Stomach smooth muscle (tissue), 2 donors: ENCODE measurements around the gene C1QTNF2.
"Not testable (repeated sequence)": the region's sequence is repeated elsewhere in the genome, so short reads cannot be mapped to it uniquely, and the experiment has no call there.

Experiments
- H3K27ac ChIP-seq: one replicate; pipeline ENCODE4 v1.7.0; 2013; ENCODE audit warnings: mild to moderate bottlenecking, low read length, inconsistent platforms
- H3K27me3 ChIP-seq, 2 donors: one replicate each; pipeline ENCODE4 v1.7.0; 2013; ENCODE audit warnings: low read length in 2 of 2; ENCODE audit not compliant: insufficient read depth in 2 of 2, control insufficient read depth in 1 of 2
- H3K36me3 ChIP-seq, 2 donors: one replicate each; pipeline ENCODE4 v1.7.0; 2013; ENCODE audit warnings: low read length in 2 of 2; ENCODE audit not compliant: control insufficient read depth in 2 of 2, insufficient read depth in 2 of 2
- H3K4me1 ChIP-seq: one replicate; pipeline ENCODE4 v1.7.0; 2013; ENCODE audit warnings: low read length; ENCODE audit not compliant: control insufficient read depth, insufficient read depth
- H3K4me3 ChIP-seq, 2 donors: one replicate each; pipeline ENCODE4 v1.7.0; 2013; ENCODE audit warnings: low read length in 2 of 2
- H3K9ac ChIP-seq, 2 donors: one replicate each; pipeline ENCODE4 v1.7.0; 2013; ENCODE audit warnings: low read length in 2 of 2, mild to moderate bottlenecking in 1 of 2
- H3K9me3 ChIP-seq, 2 donors: one replicate each; pipeline ENCODE4 v1.7.0; 2013; ENCODE audit warnings: low read length in 2 of 2; ENCODE audit not compliant: control insufficient read depth in 2 of 2
- donor health status: healthy.
- donor health status: Pancreatic carcinoma.

Gene C1QTNF2

DNA sequence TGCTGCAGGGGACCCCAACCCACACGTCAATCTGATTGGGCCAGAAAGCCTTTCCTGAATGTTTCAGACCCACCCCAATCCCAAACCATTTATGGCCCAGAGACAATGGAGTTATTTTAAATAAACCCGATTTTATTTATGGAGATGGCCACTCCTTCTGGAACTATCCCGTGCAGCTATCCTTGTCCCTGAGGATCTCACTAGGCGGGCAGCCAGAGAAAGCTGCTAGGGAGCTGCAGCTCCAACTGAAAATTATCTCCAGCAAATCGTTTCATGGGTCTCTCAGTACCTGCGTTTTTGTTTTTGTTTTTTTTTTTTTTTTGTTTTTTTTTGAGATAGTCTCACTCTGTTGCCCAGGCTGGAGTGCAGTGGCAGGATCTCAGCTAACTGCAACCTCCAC, 23.0 kb downstream of the C1QTNF2 start:
- peaks cover 2 to 6% of the 10 kb centered on the region in 2 donors for H3K27me3 ChIP-seq
- H3K36me3 ChIP-seq, result peaks cover 0 to 4% of the 10 kb centered on the region in 2 donors
- H3K4me3 ChIP-seq, result no peak overlapping the region
- no peak overlapping the region for H3K27ac ChIP-seq
- no peak overlapping the region for H3K9ac ChIP-seq
- no peaks in the 10 kb centered on the region for H3K9me3 ChIP-seq
- H3K4me1 ChIP-seq, result peaks cover 6% of the 10 kb centered on the region

DNA sequence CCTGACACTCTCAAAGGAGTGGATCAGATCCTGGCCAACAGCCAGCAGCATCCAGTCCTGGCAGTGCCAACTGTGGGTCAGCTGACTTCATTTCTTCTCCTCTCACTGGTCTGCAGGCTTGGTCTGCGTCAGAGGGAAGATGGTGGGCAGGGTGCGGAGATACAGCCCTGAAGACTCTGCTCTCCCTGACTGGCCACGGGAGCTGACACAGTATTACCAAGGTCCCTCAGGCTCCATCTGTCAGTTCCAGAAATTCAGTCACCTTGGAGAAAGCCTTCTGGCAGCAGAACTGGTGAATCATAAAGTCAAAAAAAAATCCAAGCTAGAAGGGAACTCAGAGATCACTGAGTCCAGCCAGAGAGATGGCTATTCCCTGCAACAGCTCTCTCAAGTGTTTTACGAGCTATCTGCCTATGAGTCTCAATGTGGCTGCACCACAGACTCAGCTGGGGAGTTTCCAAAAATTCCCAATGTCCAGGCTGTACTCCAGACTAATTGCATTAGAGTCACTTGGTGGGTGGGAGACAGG, 27.9 kb downstream of the C1QTNF2 start:
- H3K9ac ChIP-seq, result no peak overlapping the region
- no peak overlapping the region for H3K4me3 ChIP-seq
- H3K27ac ChIP-seq, result no peak overlapping the region
- H3K9me3 ChIP-seq, result no peaks in the 10 kb centered on the region
- peaks cover 2 to 6% of the 10 kb centered on the region in 2 donors for H3K27me3 ChIP-seq
- no peaks in the 10 kb centered on the region for H3K36me3 ChIP-seq
- H3K4me1 ChIP-seq, result peaks cover 10% of the 10 kb centered on the region

GRCh38 chr5:160341309-160341870, 29.0 kb downstream of the C1QTNF2 start:
- no peak overlapping the region for H3K27ac ChIP-seq
- H3K4me3 ChIP-seq, result no peak overlapping the region
- H3K9me3 ChIP-seq, result no peaks in the 10 kb centered on the region

GRCh38 chr5:160340513-160340912, 29.9 kb downstream of the C1QTNF2 start:
- not testable (repeated sequence) for H3K9ac ChIP-seq, H3K27me3 ChIP-seq, H3K27ac ChIP-seq, H3K36me3 ChIP-seq, H3K9me3 ChIP-seq, H3K4me3 ChIP-seq
- H3K4me1 ChIP-seq, result peaks cover 10% of the 10 kb centered on the region

More at GRCh38 chr5:160341309-160341870, 29.0 kb downstream of the C1QTNF2 start:
- peaks cover 10% of the 10 kb centered on the region for H3K4me1 ChIP-seq
- no peaks in the 10 kb centered on the region for H3K36me3 ChIP-seq
- peaks cover 2 to 6% of the 10 kb centered on the region in 2 donors for H3K27me3 ChIP-seq
- no peak overlapping the region for H3K9ac ChIP-seq

DNA sequence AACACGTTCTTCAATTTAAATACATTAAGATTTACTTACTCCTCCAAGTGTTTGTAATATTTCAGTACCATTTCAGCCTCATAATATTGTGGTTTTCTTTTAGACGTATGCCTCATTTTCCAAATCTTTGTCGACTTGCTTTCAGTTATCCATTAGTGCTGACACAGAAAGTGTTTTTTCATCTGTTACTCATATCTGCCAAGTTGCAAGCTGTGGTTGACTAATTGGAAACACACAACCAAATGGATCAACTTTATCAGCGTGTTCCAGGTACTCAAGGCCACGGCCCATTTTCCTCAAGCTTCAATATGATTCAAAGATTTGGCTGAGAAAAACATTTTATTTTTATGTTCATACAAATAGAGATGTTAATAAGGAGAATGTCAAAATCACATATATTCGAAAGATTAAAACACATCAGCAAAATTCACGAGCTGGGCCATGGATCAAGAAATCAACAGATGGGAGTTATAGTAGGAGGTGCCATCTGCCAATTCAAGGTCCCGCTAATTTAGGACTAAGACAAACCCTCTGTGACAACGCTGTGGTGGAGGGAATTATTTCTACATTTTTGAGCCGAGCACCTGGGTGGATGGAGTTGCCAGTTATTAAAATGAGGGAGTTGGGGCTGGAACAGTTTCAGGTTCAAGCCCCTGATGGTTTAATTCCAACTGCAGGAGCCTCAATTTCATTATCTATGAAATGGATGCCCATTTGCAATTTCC, 30.9 kb downstream of the C1QTNF2 start:
- Histone ChIP-seq H3K9ac (no peak overlapping the region), H3K4me3 (no peak overlapping the region), H3K9me3 (no peaks in the 10 kb centered on the region), H3K27me3 (peaks cover 2 to 6% of the 10 kb centered on the region in 2 donors), H3K27ac (no peak overlapping the region), H3K36me3 (no peaks in the 10 kb centered on the region), H3K4me1 (peaks cover 6% of the 10 kb centered on the region)

- H3K4me3 ChIP-seq, H3K27me3 ChIP-seq, H3K36me3 ChIP-seq, H3K4me1 ChIP-seq, H3K9me3 ChIP-seq, H3K27ac ChIP-seq, H3K9ac ChIP-seq: not testable (repeated sequence)
Observed at GRCh38 chr5:160334716-160335115, 35.7 kb downstream of the C1QTNF2 start.

GRCh38 chr5:160333721-160334120, 36.7 kb downstream of the C1QTNF2 start:
- no peaks in the 10 kb centered on the region for H3K4me1 ChIP-seq
- H3K27ac ChIP-seq, result no peak overlapping the region
- H3K4me3 ChIP-seq, result no peak overlapping the region
- H3K27me3 ChIP-seq, result peaks cover 0 to 2% of the 10 kb centered on the region in 2 donors
- H3K9ac ChIP-seq, result no peak overlapping the region
- no peaks in the 10 kb centered on the region for H3K9me3 ChIP-seq
- no peaks in the 10 kb centered on the region for H3K36me3 ChIP-seq

DNA sequence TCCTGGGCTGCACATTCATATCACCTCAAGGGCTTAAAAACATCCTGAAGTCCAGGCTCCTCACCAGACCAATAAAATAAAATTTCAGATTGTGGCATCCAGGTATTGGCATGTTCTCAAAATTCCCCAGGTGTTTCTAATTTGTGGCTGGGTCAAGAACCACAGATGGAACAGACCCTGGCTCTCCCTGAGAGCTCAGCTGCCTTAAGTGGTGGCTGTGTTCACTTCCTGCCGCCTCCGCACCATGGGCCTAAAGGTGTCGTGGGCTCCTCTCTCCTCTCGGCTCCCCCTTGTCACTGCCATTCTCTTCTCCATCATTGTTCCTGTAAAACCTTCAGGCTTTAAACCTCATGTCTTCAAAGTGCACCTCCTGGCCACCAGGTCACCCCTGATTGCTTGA, 40.2 kb downstream of the C1QTNF2 start:
- no peaks in the 10 kb centered on the region for H3K4me1 ChIP-seq

DNA sequence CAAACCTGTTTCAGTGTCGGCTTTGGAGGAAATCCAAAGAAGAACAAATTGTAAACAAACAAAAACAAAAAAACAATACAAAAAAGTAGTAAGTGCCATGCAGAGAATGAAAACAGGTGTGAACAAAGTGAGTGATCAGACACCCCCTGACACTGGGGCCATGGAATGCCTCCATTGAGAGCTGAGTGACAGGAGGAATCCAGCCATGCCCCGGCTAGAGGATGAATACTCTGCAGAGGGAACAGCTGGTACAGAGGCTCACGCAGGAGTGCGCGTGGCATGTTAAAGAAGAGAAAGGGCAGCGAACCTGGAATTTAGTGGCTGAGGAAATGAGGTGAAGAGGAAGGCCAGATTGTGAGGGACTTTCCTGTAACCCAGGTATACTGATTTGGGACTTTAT, 42.6 kb downstream of the C1QTNF2 start:
- Histone ChIP-seq H3K27me3 (no peaks in the 10 kb centered on the region), H3K27ac (no peak overlapping the region), H3K9me3 (no peaks in the 10 kb centered on the region), H3K4me1 (no peaks in the 10 kb centered on the region), H3K36me3 (no peaks in the 10 kb centered on the region), H3K4me3 (no peak overlapping the region), H3K9ac (no peak overlapping the region)

More for the DNA sequence above, 40.2 kb downstream of the C1QTNF2 start:
- Histone ChIP-seq H3K27ac (no peak overlapping the region), H3K9ac (no peak overlapping the region), H3K36me3 (no peaks in the 10 kb centered on the region), H3K9me3 (no peaks in the 10 kb centered on the region), H3K4me3 (no peak overlapping the region), H3K27me3 (peaks cover 0 to 2% of the 10 kb centered on the region in 2 donors)

DNA sequence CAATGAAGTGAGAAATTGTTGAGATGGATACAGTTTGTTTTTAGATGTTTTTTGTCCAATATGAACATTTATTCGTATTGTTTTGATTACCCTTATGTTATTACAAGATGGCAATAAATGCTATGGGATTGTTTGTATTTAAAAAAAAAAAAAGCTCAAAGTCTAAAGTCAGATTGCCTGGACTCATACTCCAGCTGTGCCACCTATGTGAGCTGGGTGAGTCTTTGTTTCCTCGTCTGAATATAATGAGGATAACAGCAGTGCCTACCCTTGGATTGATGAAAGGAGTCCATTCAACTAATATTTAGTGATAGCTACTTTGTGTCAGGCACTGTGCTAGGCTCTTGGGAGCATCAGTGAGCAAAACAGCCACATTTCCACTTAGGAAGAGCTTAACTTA, 43.4 kb downstream of the C1QTNF2 start:
- Histone ChIP-seq H3K36me3 (no peaks in the 10 kb centered on the region), H3K27me3 (no peaks in the 10 kb centered on the region), H3K9ac (no peak overlapping the region), H3K9me3 (no peaks in the 10 kb centered on the region), H3K4me3 (no peak overlapping the region), H3K4me1 (no peaks in the 10 kb centered on the region), H3K27ac (no peak overlapping the region)

- H3K36me3 ChIP-seq, result no peaks in the 10 kb centered on the region
- no peak overlapping the region for H3K9ac ChIP-seq
- no peak overlapping the region for H3K27ac ChIP-seq
- no peaks in the 10 kb centered on the region for H3K4me1 ChIP-seq
- H3K27me3 ChIP-seq, result peaks cover 0 to 3% of the 10 kb centered on the region in 2 donors
- H3K9me3 ChIP-seq, result no peaks in the 10 kb centered on the region
- no peak overlapping the region for H3K4me3 ChIP-seq
Observed at GRCh38 chr5:160325716-160326115, 44.7 kb downstream of the C1QTNF2 start.
